Adipocyte (in vitro differentiated cells): ENCODE measurements around the gene MCEMP1.

Experiments
- DNase-seq: peaks from one replicate; pipeline ENCODE4 v3.0.0-alpha.2; 2015; ENCODE audit warnings: low read depth
- H3K27me3 ChIP-seq: replicated peaks from 2 replicates; pipeline ENCODE4 v1.7.0; 2013; ENCODE audit warnings: mild to moderate bottlenecking, low read length, moderate library complexity; ENCODE audit not compliant: control insufficient read depth, insufficient read depth
- H3K36me3 ChIP-seq: 2 replicates; pipeline ENCODE4 v1.7.0; 2013; ENCODE audit warnings: low read length, mild to moderate bottlenecking, moderate library complexity; ENCODE audit not compliant: control insufficient read depth, insufficient read depth, severe bottlenecking
- H3K4me1 ChIP-seq: 2 replicates; pipeline ENCODE4 v1.7.0; 2013; ENCODE audit warnings: mild to moderate bottlenecking, low read length, moderate library complexity; ENCODE audit not compliant: control insufficient read depth, insufficient read depth
- H3K4me3 ChIP-seq: 2 replicates; pipeline ENCODE4 v1.7.0; 2013; ENCODE audit warnings: mild to moderate bottlenecking, low read length, moderate library complexity
- H3K9ac ChIP-seq: 2 replicates; pipeline ENCODE4 v1.7.0; 2013; ENCODE audit warnings: mild to moderate bottlenecking, low read length, moderate library complexity
- H3K9me3 ChIP-seq: 2 replicates; pipeline ENCODE4 v1.7.0; 2013; ENCODE audit warnings: mild to moderate bottlenecking, low read length, moderate library complexity; ENCODE audit not compliant: control insufficient read depth

MCEMP1 gene

DNA sequence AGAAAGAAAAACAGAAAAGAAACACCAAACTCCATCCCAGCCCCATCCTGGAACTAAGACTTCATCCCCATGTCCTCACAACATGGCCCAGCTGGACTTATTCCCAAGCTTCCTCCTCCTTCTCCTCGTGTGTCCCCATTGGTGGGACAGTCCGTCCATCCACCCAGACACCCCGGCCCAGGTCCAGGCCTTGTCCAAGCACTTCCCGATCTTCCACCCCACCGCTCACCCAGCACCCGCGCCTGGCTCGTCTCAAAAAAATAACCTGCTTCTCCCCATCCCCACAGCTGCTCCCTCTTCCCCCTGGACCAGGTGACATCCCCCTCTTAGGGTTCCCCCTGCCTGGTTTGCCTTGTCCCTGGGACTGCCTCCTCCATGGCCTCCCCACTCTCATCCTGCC, 26.4 kb downstream of the MCEMP1 start:
- no peak for DNase-seq
- Histone ChIP-seq H3K9me3 (no peaks in the 10 kb centered on the region), H3K4me3 (no peak overlapping the region), H3K27me3 (peaks cover 46% of the 10 kb centered on the region), H3K4me1 (no peaks in the 10 kb centered on the region), H3K9ac (no peak overlapping the region), H3K36me3 (no peaks in the 10 kb centered on the region)

DNA sequence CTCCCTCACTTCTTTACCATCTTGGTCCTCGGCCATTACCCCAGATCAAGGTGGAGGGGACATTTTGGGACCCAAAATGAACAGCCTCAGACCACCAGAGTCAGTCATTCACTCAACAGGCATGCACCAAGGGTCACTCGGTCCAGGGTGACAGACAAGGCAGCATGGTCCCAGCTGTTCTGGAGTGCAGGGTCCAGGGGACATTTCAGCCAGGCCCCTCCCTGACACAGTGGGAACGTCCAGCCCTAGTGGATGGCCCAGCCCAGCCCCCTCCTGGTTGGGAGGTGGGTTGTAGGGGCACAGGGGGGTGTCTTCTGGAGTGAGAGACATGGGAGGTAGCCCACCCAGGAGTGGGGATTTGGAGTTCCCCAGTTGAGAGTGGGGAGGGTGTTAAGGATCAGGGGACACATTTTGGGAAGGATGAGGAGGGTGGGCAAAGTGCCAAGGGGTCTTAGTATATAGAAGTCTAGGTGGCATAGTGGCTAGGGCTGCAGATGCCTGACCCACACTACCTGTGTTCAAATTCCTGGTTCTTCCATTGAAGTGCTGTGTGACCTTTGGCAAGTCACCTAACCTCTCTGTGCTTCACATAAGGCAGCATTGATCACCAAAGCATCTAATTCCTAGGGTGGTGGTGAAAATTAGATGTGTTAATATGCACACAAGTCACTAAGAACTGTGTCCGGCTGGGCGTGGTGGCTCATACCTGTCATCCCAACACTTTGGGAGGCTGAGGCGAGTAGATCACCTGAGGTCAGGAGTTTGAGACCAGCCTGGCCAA, 27.6 kb downstream of the MCEMP1 start:
- no peak for DNase-seq
- Histone ChIP-seq H3K9ac (no peak overlapping the region), H3K4me1 (no peaks in the 10 kb centered on the region), H3K9me3 (no peaks in the 10 kb centered on the region), H3K36me3 (no peaks in the 10 kb centered on the region), H3K27me3 (peaks cover 36% of the 10 kb centered on the region), H3K4me3 (no peak overlapping the region)

DNA sequence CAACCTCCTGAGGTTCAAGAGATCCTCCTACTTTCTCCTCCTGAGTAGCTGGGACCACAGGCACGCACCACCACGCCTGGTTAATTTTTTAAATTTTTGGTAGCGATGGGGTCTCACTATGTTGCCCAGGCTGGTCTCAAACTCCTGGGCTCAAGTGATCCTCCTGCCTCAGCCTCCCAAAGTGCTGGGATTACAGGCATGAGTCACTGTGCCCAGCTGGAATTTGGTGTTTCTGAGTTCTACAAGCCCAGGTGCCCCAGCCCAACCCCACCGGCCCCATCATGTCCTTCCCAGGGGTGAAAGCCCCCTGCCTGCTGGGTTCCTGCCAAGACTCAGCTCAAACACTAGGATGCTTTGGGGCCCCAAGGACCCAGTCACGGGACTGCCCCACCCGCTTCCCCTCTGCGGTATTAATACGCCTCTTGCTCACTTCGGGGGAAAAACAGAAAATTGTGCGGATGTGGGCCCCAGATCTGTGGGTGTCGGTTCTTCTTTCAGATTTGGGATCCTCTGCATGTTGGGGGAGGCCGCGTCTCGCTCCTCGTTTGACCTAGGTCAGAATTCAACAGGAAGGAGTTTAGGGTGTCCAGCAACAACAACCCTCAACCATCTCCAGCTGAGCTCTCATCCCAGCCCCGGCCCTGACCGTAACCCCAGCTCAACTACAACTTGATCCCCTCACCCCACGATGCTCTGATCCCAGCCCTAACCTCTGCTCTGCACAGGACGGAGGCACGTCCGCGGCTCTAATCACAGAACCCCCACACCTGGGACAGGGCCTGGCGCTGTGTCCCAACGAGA, 28.7 kb downstream of the MCEMP1 start:
- H3K9ac ChIP-seq = no peak overlapping the region
- no peak for DNase-seq
- H3K4me1 ChIP-seq = no peaks in the 10 kb centered on the region
- H3K27me3 ChIP-seq = peaks cover 40% of the 10 kb centered on the region
- H3K36me3 ChIP-seq = no peaks in the 10 kb centered on the region
- no peaks in the 10 kb centered on the region for H3K9me3 ChIP-seq
- no peak overlapping the region for H3K4me3 ChIP-seq

DNA sequence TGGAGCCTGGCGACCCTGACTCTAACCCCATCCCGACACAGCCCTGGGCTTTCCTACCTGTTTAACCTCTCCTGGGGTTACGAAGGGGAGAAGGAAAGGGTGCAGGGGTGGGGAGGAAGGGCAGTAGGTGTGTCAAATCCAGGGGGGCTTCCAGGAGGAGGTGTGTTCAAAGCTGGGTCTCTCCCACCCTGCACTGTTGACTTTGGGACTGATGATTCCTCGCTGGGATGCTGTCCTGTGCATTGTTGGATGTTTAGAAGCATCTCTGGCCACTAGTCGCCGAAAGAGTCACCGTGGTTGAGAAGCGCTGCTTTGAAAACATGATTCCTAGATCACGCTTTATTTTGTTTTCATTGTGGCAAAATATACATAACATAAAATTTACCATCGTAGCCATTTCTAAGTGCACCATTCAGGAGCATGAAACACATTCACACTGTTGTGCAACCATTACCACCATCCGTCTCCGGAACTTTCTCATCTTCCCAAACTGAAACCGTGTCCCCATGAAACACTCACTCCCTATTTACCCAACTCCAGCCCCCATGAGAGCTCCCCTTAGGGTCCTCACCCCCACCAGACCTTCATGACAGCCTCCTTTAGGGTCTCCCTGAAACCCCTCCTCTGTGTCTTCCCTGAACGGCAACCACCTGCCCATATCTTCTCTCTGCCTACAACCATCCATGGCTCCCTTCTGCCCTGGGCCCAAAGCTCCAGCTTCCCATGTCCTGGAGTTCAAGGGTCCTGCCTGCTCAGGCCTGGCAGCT, 29.5 kb downstream of the MCEMP1 start:
- Histone ChIP-seq H3K36me3 (no peaks in the 10 kb centered on the region), H3K4me3 (no peak overlapping the region), H3K4me1 (no peaks in the 10 kb centered on the region), H3K9ac (no peak overlapping the region), H3K27me3 (peaks cover 36% of the 10 kb centered on the region), H3K9me3 (no peaks in the 10 kb centered on the region)
- DNase-seq = no peak

DNA sequence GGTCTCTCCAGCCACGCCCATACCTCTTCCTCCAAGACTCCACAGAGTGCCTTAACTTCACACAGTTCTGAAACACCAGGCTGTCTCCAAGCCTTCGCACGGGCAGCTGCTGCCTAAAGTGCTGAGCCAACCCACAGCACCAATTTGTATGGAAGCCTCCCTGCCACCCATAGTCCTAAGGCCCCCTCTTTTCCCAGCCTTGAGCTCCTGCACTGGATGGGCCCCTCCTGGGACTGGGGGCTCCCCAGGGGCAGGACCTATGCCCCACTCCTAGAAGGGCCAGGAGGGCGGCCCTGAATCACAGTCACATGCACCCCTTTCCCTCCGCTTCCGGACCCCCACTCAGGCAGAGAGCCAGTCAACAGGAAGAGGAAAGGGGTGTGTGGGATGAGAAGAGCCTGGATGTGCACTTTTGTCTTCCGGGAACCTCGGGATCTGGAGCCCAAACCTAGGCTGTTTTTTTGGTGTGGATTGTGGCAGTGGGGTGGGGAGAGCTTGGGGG, 30.1 kb downstream of the MCEMP1 start:
- DNase-seq = no peak
- Histone ChIP-seq H3K36me3 (no peaks in the 10 kb centered on the region), H3K4me1 (no peaks in the 10 kb centered on the region), H3K9me3 (no peaks in the 10 kb centered on the region), H3K27me3 (peaks cover 36% of the 10 kb centered on the region), H3K4me3 (no peak overlapping the region), H3K9ac (no peak overlapping the region)

DNA sequence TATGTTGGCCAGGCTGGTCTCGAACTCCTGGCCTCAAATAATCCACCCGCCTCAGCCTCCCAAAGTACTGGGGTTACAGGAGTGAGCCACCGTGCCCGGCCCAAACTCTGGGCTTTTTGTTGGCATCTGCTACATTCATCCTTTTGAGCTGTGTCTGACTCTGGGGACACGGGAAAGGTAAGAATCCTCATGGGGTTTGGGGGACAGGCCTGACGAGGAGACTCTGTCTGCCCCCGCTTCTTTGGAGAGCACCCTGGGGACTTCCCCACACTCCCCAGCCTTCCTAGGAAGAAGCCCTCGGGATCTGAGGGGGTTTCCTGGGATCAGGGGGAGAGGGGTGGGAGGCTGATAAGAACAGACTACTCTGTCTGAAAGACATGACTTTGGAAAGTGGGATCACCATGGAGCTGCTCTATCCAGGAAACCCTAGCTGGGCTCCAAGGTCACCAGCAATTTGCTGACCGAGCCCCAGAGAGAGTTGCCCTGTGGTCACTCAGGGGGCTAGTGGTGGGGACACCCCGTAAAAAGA, 33.1 kb downstream of the MCEMP1 start:
- H3K9me3 ChIP-seq = no peaks in the 10 kb centered on the region
- H3K4me3 ChIP-seq = no peak overlapping the region
- no peaks in the 10 kb centered on the region for H3K4me1 ChIP-seq
- no peak for DNase-seq
- no peak overlapping the region for H3K9ac ChIP-seq
- peaks cover 25% of the 10 kb centered on the region for H3K27me3 ChIP-seq
- no peaks in the 10 kb centered on the region for H3K36me3 ChIP-seq

DNA sequence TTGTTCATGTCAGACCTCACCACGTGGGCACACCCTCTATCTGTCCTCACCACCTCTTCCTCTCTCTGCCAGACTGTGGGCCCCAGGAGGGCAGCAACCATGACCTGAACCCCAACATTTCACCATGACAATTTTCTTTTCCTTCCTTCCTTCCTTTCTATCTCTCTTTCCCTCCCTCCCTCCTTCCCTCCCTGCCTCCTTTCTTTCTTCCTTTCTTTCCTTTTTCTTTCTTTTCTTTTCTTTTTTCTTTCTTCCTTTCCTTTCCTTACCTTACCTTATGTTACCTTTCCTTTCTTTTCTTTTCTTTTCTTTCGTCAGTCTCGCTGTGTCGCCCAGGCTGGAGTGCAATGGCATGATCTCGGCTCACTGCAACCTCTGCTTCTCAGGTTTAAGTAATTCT, 33.7 kb downstream of the MCEMP1 start:
- Histone ChIP-seq H3K27me3 (peaks cover 25% of the 10 kb centered on the region), H3K4me3 (no peak overlapping the region), H3K9me3 (no peaks in the 10 kb centered on the region), H3K4me1 (no peaks in the 10 kb centered on the region), H3K9ac (no peak overlapping the region), H3K36me3 (no peaks in the 10 kb centered on the region)
- no peak for DNase-seq

DNA sequence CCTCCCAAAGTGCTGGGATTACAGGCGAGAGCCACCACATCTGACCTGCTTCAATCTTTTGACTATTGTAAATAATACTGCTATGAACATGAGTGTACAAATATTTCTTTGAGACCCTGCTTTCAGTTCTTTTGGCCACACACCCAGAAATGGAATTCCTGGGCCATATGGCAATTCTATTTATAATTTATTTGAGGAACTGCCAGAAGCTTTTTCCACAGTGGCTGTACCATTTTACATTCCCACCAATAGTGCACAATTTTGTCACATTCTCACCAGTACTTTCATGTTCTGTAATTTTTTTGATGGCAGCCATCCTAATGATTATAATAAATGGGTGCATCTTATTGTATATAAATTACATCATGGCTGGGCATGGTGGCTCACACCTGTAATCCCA, 38.8 kb downstream of the MCEMP1 start:
- Histone ChIP-seq H3K4me1 (no peaks in the 10 kb centered on the region), H3K4me3 (no peak overlapping the region), H3K27me3 (peaks cover 16% of the 10 kb centered on the region), H3K9ac (no peak overlapping the region), H3K36me3 (no peaks in the 10 kb centered on the region), H3K9me3 (peaks cover 6% of the 10 kb centered on the region)
- DNase-seq = no peak

DNA sequence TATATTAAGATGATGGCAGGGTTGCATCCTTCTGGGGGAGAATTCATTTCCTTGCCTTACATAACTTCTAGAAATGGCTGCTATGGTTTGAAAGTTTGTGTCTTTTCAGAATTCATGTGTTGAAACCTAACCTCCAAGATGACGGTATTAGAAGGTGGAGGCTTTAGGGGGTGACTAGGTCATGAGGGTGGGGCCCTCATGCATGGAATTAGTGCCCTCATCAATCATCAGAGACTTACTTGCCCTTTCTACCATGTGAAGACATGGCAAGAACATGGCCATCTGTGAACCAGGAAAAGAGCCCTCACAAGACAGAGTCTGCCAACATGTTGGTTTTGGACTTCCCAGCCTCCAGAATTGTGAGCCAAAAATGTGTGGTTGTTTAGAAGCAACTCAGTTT, 39.9 kb downstream of the MCEMP1 start:
- H3K36me3 ChIP-seq = no peaks in the 10 kb centered on the region
- H3K9me3 ChIP-seq = peaks cover 6% of the 10 kb centered on the region
- H3K4me1 ChIP-seq = no peaks in the 10 kb centered on the region
- H3K9ac ChIP-seq = no peak overlapping the region
- peaks cover 17% of the 10 kb centered on the region for H3K27me3 ChIP-seq
- H3K4me3 ChIP-seq = no peak overlapping the region
- DNase-seq = no peak

DNA sequence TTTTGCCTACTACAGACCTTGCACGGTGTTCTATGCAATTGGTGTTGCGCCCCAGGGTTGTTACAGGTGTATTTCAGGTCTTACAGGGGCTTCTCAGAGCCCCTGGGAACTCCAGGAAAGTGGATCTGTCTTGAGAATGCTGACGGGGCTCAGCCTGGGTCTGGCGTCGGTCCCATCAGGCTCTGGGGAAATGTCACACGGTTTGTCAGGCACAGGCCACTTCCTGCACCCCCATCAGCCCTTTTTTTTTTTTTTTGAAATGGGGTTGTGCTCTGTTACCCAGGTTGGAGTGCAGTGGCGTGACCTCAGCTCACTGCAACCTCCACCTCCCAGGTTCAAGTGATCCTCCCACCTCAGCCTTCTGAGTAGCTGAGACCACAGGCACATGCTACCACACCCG, 41.8 kb downstream of the MCEMP1 start:
- Histone ChIP-seq H3K27me3 (peaks cover 23% of the 10 kb centered on the region), H3K4me1 (no peaks in the 10 kb centered on the region), H3K36me3 (no peaks in the 10 kb centered on the region), H3K4me3 (no peak overlapping the region), H3K9ac (no peak overlapping the region), H3K9me3 (peaks cover 6% of the 10 kb centered on the region)
- no peak for DNase-seq

DNA sequence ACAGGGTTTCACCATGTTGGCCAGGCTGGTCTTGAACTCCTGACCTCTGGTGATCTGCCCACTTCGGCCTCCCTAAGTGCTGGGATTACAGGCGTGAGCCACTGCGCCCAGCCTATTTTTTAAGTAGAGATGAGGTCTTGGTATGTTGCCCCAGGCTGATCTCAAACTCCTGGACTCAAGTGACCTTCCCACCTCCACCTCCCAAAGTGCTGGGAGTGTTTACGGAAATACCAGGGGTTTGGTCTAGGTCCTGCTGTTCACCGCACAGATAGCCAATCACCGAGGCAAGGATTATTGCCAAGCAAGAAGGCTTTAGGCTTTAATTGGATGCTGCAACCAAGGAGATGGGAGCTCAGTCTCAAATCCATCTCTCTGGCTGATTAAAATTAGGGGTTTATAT, 43.5 kb downstream of the MCEMP1 start:
- Histone ChIP-seq H3K9ac (no peak overlapping the region), H3K4me1 (no peaks in the 10 kb centered on the region), H3K27me3 (peaks cover 30% of the 10 kb centered on the region), H3K36me3 (no peaks in the 10 kb centered on the region), H3K9me3 (peaks cover 8% of the 10 kb centered on the region), H3K4me3 (no peak overlapping the region)
- no peak for DNase-seq
